Suprapubic skin (tissue), 4 donors: ENCODE measurements around the gene ZNF385A. TPM values are rescaled to one million over a fixed set of nuclear protein-coding genes. Genes with fewer than 3 reads are reported as not detected.

Experiments
- DNase-seq, 2 donors: peaks; one replicate each; pipeline ENCODE4 v3.0.0-alpha.2; 2019; ENCODE audit warnings: low spot score in 2 of 2
- H3K27ac ChIP-seq: fragments of 200-600 bp; sonication (generic); one replicate; pipeline ENCODE4 v1.5.1; 2019
- H3K27me3 ChIP-seq: fragments of 200-600 bp; sonication (generic); one replicate; pipeline ENCODE4 v1.5.1; 2019
- H3K36me3 ChIP-seq: fragments of 200-600 bp; sonication (generic); one replicate; pipeline ENCODE4 v1.5.1; 2019
- H3K4me1 ChIP-seq: fragments of 200-600 bp; sonication (generic); one replicate; pipeline ENCODE4 v1.5.1; 2019
- H3K4me3 ChIP-seq: fragments of 200-600 bp; sonication (generic); one replicate; pipeline ENCODE4 v1.5.1; 2019; ENCODE audit warnings: mild to moderate bottlenecking
- H3K9me3 ChIP-seq: fragments of 200-600 bp; sonication (generic); one replicate; pipeline ENCODE4 v1.5.1; 2019
- EP300 ChIP-seq: sonication (generic); formaldehyde crosslinking; IDR thresholded peaks from one replicate; pipeline ENCODE4 v1.6.1; 2017; ENCODE audit warnings: antibody characterized with exemption
- POLR2A ChIP-seq, 2 donors: fragments of 450-650 bp; IDR thresholded peaks; one replicate each; pipeline ENCODE4 v1.6.1; 2017; ENCODE audit warnings: antibody characterized with exemption in 2 of 2, mild to moderate bottlenecking in 2 of 2, moderate library complexity in 2 of 2
- POLR2AphosphoS5 ChIP-seq, 3 donors: sonication (generic); formaldehyde crosslinking; IDR thresholded peaks; one replicate each; pipeline ENCODE4 v1.6.1; 2017; ENCODE audit warnings: antibody characterized with exemption in 3 of 3
- WGBS: methylation state at CpG from one replicate; pipeline ENCODE4 v1.1.5; 2018; 5-methylcytosine and 5-hydroxymethylcytosine counted together
- total RNA-seq, 4 donors: library from RNA; depleted of rRNA; stranded (reverse); fragments of >200 nt; gene quantifications; one replicate each; pipeline ENCODE4 v1.1.0, GENCODE V29; 2016
- TF ChIP-seq, protein P1 (sequence below), 2 donors: fragments of 200-600 bp in 1 of 2; fragments of 450-650 bp in 1 of 2; sonication (generic) in 1 of 2; IDR thresholded peaks; one replicate each; pipeline ENCODE4 v1.5.1; 2016 to 2019; ENCODE audit warnings: antibody characterized with exemption in 2 of 2, mild to moderate bottlenecking in 1 of 2, moderate library complexity in 1 of 2

The ZNF385A gene
- total RNA-seq, 4 donors from 2014 or later = 99.5 to 134 (median 113) TPM

DNA sequence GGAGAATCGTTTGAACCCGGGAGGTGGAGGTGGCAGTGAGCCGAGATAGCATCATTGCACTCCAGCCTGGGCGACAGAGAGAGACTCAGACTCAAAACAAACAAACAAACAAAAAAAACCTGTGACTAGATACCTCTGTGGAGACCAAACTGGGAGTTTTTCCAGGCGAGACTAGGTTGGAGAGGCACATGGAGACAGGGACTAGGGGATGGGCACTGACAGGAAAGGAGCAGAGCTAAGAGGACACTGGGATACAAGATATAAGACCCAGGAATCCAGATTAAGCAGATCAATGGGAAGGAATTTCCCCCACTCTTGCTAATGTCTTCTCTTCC is 39.2 kb upstream of the ZNF385A start:
- H3K9me3 ChIP-seq = no peaks in the 10 kb centered on the region
- no peak for DNase-seq
- H3K36me3 ChIP-seq = no peaks in the 10 kb centered on the region
- H3K27ac ChIP-seq = peak overlapping the region; percentile 1
- H3K4me3 ChIP-seq = no peak overlapping the region
- H3K27me3 ChIP-seq = no peaks in the 10 kb centered on the region
- TF ChIP-seq POLR2AphosphoS5 (IDR thresholded peaks at IDR 0.05) (no peak), EP300 (no peak), POLR2A (IDR thresholded peaks at IDR 0.05) (no peak)
- TF ChIP-seq, protein P1, sequence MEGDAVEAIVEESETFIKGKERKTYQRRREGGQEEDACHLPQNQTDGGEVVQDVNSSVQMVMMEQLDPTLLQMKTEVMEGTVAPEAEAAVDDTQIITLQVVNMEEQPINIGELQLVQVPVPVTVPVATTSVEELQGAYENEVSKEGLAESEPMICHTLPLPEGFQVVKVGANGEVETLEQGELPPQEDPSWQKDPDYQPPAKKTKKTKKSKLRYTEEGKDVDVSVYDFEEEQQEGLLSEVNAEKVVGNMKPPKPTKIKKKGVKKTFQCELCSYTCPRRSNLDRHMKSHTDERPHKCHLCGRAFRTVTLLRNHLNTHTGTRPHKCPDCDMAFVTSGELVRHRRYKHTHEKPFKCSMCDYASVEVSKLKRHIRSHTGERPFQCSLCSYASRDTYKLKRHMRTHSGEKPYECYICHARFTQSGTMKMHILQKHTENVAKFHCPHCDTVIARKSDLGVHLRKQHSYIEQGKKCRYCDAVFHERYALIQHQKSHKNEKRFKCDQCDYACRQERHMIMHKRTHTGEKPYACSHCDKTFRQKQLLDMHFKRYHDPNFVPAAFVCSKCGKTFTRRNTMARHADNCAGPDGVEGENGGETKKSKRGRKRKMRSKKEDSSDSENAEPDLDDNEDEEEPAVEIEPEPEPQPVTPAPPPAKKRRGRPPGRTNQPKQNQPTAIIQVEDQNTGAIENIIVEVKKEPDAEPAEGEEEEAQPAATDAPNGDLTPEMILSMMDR (IDR thresholded peaks at IDR 0.05) = no peak
- H3K4me1 ChIP-seq = peaks cover 81% of the 10 kb centered on the region
- 81% methylated on average over 5 of the region's 5 CpGs for WGBS

DNA sequence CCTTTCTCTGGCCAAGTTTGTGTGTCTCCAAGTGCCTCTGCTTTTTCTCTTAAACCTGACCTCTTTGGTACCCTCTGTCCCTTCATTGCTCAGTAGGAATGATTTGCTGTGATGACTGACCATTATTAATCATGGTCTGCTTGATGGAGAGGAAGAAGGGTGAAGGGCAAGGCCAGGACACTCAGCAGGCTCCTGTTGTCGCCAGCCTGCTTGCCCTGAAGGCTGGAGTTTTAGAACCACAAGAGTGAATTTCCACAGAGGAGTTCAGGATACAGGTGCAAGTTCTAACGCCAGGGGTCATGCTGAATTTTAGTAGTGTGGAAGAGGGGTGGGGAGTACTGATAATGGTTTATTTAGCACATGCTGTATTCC is 37.3 kb upstream of the ZNF385A start:
- no peak for DNase-seq
- Histone ChIP-seq H3K4me3 (no peak overlapping the region), H3K27ac (peak overlapping the region; percentile 83), H3K36me3 (no peaks in the 10 kb centered on the region), H3K9me3 (no peaks in the 10 kb centered on the region), H3K4me1 (peaks cover 73% of the 10 kb centered on the region), H3K27me3 (no peaks in the 10 kb centered on the region)
- no peak for TF ChIP-seq EP300
- TF ChIP-seq POLR2A (IDR thresholded peaks at IDR 0.05) = no peak
- TF ChIP-seq POLR2AphosphoS5 (IDR thresholded peaks at IDR 0.05) = no peak
- TF ChIP-seq, protein P1 (IDR thresholded peaks at IDR 0.05) = no peak
- WGBS = 82% methylated on average over 2 of the region's 2 CpGs

DNA sequence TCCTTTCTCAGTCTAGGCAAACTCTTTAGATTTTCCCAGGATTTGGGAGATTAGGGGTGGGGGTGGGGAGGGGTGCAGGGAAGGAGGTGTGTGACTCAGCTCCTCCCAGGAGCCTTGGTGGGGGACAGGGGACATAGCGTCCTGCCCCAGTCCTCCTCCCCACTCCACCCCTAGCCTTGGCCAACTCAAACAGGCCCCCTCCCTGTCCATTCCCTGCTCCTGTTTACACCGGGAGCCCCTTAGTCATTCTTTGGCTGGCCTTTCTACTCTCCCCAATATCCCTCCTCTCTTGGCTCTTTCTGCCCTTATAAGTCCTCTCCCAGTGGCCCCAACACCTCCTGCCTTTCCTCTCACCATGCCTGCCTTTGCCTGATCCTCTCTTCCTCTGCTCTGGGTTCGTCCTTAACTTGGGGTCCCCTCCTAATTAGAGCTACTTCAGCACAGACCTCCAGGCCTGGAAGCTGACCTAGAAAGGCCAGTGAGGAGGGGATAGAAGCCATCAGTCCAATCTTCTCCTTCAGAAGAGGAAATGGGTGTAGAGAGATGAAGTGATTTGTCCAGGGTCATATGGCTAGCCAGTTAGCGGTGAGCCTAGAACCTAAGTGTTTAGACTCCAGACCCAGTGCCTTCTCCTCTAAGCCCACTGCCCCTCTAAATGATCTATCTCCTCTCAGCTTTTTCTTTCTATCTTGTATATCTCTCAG is 36.8 kb upstream of the ZNF385A start:
- H3K4me3 ChIP-seq = peak overlapping the region; percentile 64
- DNase-seq = peak; percentile 86 to 90
- H3K27me3 ChIP-seq = no peaks in the 10 kb centered on the region
- no peaks in the 10 kb centered on the region for H3K36me3 ChIP-seq
- 68% methylated on average over 4 of the region's 4 CpGs for WGBS
- H3K4me1 ChIP-seq = peaks cover 77% of the 10 kb centered on the region
- no peaks in the 10 kb centered on the region for H3K9me3 ChIP-seq
- TF ChIP-seq EP300 (no peak), POLR2A (IDR thresholded peaks at IDR 0.05) (no peak), POLR2AphosphoS5 (IDR thresholded peaks at IDR 0.05) (no peak)
- TF ChIP-seq, protein P1 (IDR thresholded peaks at IDR 0.05) = no peak
- H3K27ac ChIP-seq = peak overlapping the region; percentile 83

GRCh38 chr12:54420766-54421144 is 36.2 kb upstream of the ZNF385A start:
- Histone ChIP-seq H3K9me3 (no peaks in the 10 kb centered on the region), H3K27ac (peak overlapping the region; percentile 83), H3K4me3 (peak overlapping the region; percentile 64), H3K27me3 (no peaks in the 10 kb centered on the region), H3K36me3 (no peaks in the 10 kb centered on the region), H3K4me1 (peaks cover 76% of the 10 kb centered on the region)
- 69% methylated on average over 2 of the region's 2 CpGs for WGBS
- peak in 1 of 2 donors; percentile 85 for DNase-seq
- TF ChIP-seq POLR2A (IDR thresholded peaks at IDR 0.05) (no peak), POLR2AphosphoS5 (IDR thresholded peaks at IDR 0.05) (no peak), EP300 (no peak)
- TF ChIP-seq, protein P1 (IDR thresholded peaks at IDR 0.05) = no peak

DNA sequence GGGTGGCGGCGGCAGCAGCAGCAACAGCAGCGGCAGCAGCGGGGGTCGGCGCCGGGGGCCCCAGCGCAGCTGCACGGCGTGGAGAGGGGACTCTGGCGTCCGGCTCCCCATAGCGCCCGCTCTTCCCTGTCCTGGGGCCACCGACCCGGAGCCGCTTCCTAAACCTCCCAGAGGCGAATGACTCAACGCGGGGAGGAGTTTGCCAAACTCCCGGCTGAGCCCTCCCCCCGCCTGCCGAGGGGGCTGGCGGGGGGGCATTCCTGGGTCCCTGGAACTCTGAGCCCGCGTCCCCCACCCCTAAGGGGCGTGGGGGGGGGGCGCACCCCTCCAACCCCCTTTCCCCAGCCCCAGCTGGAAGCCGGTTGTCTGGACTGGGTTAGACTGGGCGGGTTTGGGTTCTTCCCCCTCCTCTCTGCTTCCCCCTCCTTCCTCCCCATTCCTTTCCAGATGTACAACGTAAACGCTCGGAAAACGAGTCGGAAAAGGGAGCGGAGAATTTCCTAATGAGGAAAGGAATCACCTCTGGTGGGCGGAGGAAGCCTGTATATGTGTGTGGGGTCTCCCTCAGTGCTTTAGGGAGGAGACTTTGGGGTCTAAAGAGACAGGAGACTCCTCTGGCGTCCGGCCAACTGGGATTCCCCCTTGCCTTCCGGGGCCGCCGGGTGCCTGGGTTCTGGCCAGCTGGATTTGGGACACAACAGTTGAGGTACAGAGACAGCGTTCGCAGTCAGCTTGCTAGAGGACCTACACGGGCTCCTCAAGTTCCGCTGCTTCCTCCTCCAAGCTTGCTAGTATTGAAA is 34.8 kb upstream of the ZNF385A start, which contains the start of gene ITGA5:
ITGA5 (minus strand) TSS at position 179 of the 800 bp plus-strand sequence; CDS start at position 111, 68 bp downstream.
- Histone ChIP-seq H3K27ac (peak within 1 kb of the TSS; percentile 83), H3K36me3 (no peaks in the 10 kb centered on the region), H3K9me3 (no peaks in the 10 kb centered on the region), H3K4me3 (peak within 1 kb of the TSS; percentile 64), H3K27me3 (no peaks in the 10 kb centered on the region), H3K4me1 (peaks cover 76% of the 10 kb centered on the region)
- 3% methylated on average over 18 of the region's 46 CpGs for WGBS
- no peak for TF ChIP-seq POLR2AphosphoS5 (IDR thresholded peaks at IDR 0.05)
- TF ChIP-seq EP300 = no peak
- TF ChIP-seq, protein P1 (IDR thresholded peaks at IDR 0.05) = no peak
- TF ChIP-seq POLR2A (IDR thresholded peaks at IDR 0.05) = peak in 1 of 2 donors; percentile 78
- DNase-seq = peak; percentile 90 to 92
